GM23338 (cell line): ENCODE data around the gene ZNF823. TPM values are rescaled to one million over a fixed set of nuclear protein-coding genes. Genes with fewer than 3 reads are reported as not detected.

Experiments
- ATAC-seq: fragments of 200-7000 bp; cut with Tn5 transposase; 3 replicates; pipeline ENCODE4 v1.9.1; 2020
- DNase-seq: peaks from one replicate; pipeline ENCODE4 v3.0.0-alpha.2; 2015; ENCODE audit warnings: low spot score
- H2AFZ ChIP-seq: fragments of 200-600 bp; sonication (generic); 2 replicates; pipeline ENCODE4 v1.8.0; 2016; ENCODE audit warnings: antibody characterized with exemption, mild to moderate bottlenecking, moderate library complexity
- H3F3A ChIP-seq: fragments of 200-600 bp; sonication (generic); replicated peaks from 2 replicates; pipeline ENCODE4 v1.8.0; 2017; ENCODE audit warnings: antibody characterized with exemption, mixed run types, low read depth
- H3K27ac ChIP-seq: fragments of 200-600 bp; sonication (generic); 2 replicates; pipeline ENCODE4 v1.6.1; 2016; ENCODE audit warnings: low read depth
- H3K27me3 ChIP-seq: fragments of 200-600 bp; sonication (generic); 2 replicates; pipeline ENCODE4 v1.8.0; 2016; ENCODE audit warnings: mild to moderate bottlenecking, mixed run types, moderate library complexity; ENCODE audit not compliant: insufficient read depth
- H3K36me3 ChIP-seq: fragments of 200-600 bp; sonication (generic); 2 replicates; pipeline ENCODE4 v1.8.0; 2016; ENCODE audit warnings: mild to moderate bottlenecking; ENCODE audit not compliant: insufficient read depth
- H3K4me1 ChIP-seq: fragments of 200-600 bp; sonication (generic); 2 replicates; pipeline ENCODE4 v1.8.0; 2016; ENCODE audit warnings: mild to moderate bottlenecking, moderate library complexity; ENCODE audit not compliant: insufficient read depth
- H3K4me2 ChIP-seq: fragments of 200-600 bp; sonication (generic); 2 replicates; pipeline ENCODE4 v1.7.1; 2017; ENCODE audit warnings: mixed run types
- H3K4me3 ChIP-seq: fragments of 200-600 bp; sonication (generic); 2 replicates; pipeline ENCODE4 v1.6.1; 2016; ENCODE audit warnings: mixed run types
- H3K79me2 ChIP-seq: fragments of 200-600 bp; sonication (generic); replicated peaks from 2 replicates; pipeline ENCODE4 v1.8.0; 2017; ENCODE audit warnings: mild to moderate bottlenecking; ENCODE audit not compliant: insufficient read depth
- H3K9me2 ChIP-seq: fragments of 200-600 bp; sonication (generic); 2 replicates; pipeline ENCODE4 v1.8.0; 2017; ENCODE audit not compliant: insufficient read depth
- H4K20me1 ChIP-seq: fragments of 200-600 bp; sonication (generic); replicated peaks from 2 replicates; pipeline ENCODE4 v1.8.0; 2017; ENCODE audit warnings: mild to moderate bottlenecking; ENCODE audit not compliant: insufficient read depth
- H3K27ac Mint-ChIP-seq: 2 replicates; pipeline ENCODE4 v1.8.0; 2020; ENCODE audit warnings: inconsistent platforms, mild to moderate bottlenecking, moderate library complexity, mixed read lengths
- H3K27me3 Mint-ChIP-seq: 3 replicates; pipeline ENCODE4 v1.8.0; 2022; ENCODE audit warnings: low read depth, mild to moderate bottlenecking, moderate library complexity, mixed read lengths, inconsistent platforms; ENCODE audit not compliant: insufficient read depth, poor library complexity
- H3K36me3 Mint-ChIP-seq: 3 replicates; pipeline ENCODE4 v1.8.0; 2021; ENCODE audit warnings: low read depth, mild to moderate bottlenecking, inconsistent platforms, moderate library complexity, mixed read lengths
- H3K4me1 Mint-ChIP-seq: 3 replicates; pipeline ENCODE4 v1.8.0; 2020; ENCODE audit warnings: mild to moderate bottlenecking, inconsistent platforms, mixed read lengths
- H3K4me3 Mint-ChIP-seq: 3 replicates; pipeline ENCODE4 v1.8.0; 2021; ENCODE audit warnings: moderate library complexity, mild to moderate bottlenecking, inconsistent platforms, mixed read lengths
- H3K9me3 Mint-ChIP-seq: 3 replicates; pipeline ENCODE4 v1.8.0; 2020; ENCODE audit warnings: moderate library complexity, mild to moderate bottlenecking, inconsistent platforms, mixed read lengths
- CREB1 ChIP-seq: fragments of 250-450 bp; sonication (Bioruptor Pico); IDR thresholded peaks from 2 replicates; pipeline ENCODE4 v1.5.0; 2020; ENCODE audit warnings: low read depth, mild to moderate bottlenecking, moderate library complexity
- ETS1 ChIP-seq: IDR thresholded peaks from 2 replicates; pipeline ENCODE4 v1.6.1; 2016; ENCODE audit warnings: antibody characterized with exemption
- EZH2 ChIP-seq: fragments of 200-600 bp; sonication (generic); IDR thresholded peaks from one replicate; pipeline ENCODE4 v1.8.0; 2017; ENCODE audit warnings: antibody characterized with exemption, mild to moderate bottlenecking, low read depth; ENCODE audit not compliant: unreplicated experiment
- EZH2phosphoT487 ChIP-seq: fragments of 200-600 bp; sonication (generic); IDR thresholded peaks from one replicate; pipeline ENCODE4 v1.8.1; 2018; ENCODE audit warnings: antibody characterized with exemption; ENCODE audit not compliant: unreplicated experiment
- JUNB ChIP-seq: IDR thresholded peaks from one replicate; pipeline ENCODE4 v1.6.1; 2016; ENCODE audit warnings: antibody characterized with exemption; ENCODE audit not compliant: unreplicated experiment
- STAT1 ChIP-seq: IDR thresholded peaks from one replicate; pipeline ENCODE4 v1.6.1; 2016; ENCODE audit warnings: antibody characterized with exemption; ENCODE audit not compliant: unreplicated experiment
- ZNF114 ChIP-seq: fragments of 250-450 bp; sonication (Bioruptor Pico); IDR thresholded peaks from 2 replicates; pipeline ENCODE4 v1.5.0; 2020; ENCODE audit warnings: mild to moderate bottlenecking, moderate library complexity
- ZNF331 ChIP-seq: fragments of 250-450 bp; sonication (Bioruptor Pico); IDR thresholded peaks from 2 replicates; pipeline ENCODE4 v1.5.0; 2020; ENCODE audit warnings: low read depth, mild to moderate bottlenecking, moderate library complexity
- polyA plus RNA-seq: library from polyadenylated mRNA; unstranded; fragments of >200 nt; fragmentation: Nextera tagmentation; extraction: Ambion mirVana; gene quantifications from 2 replicates; pipeline ENCODE4 v1.2.1, GENCODE V29; 2016
- total RNA-seq: library from RNA; depleted of rRNA; stranded (reverse); fragments of >200 nt; shearing (Covaris generic); gene quantifications from 2 replicates; pipeline ENCODE4 v1.2.3, GENCODE V29; 2014
- TF ChIP-seq, protein P1 (sequence below): fragments of 250-450 bp; sonication (Bioruptor Pico); IDR thresholded peaks from 2 replicates; pipeline ENCODE4 v1.5.0; 2020; ENCODE audit warnings: mild to moderate bottlenecking, moderate library complexity
- TF ChIP-seq, protein P2 (sequence below): IDR thresholded peaks from one replicate; pipeline ENCODE4 v1.6.1; 2018; ENCODE audit warnings: antibody characterized with exemption; ENCODE audit not compliant: unreplicated experiment

Gene ZNF823
- total and polyA plus RNA-seq, 2 experiments from 2014 or later, result 1.3 to 3.0 TPM

DNA sequence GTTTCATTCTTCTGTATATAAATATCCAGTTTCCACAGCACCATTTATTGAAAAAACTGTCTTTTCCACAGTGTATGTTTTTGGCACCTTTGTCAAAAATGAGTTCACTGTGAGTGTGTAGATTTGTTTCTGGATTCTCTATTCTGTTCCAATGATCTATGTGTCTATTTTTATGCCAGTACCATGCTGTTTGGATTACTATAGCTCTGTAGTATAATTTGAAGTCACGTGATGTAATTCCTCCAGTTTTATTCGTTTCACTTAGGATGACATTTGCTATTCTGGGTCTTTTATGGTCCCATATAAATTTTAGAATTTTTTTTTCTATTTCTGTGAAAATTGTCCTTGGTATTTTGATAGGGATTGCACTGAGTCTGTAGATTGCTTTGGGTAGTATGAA is 11.0 kb upstream of the ZNF823 start:
- no peak overlapping the region for H3K4me3 Mint-ChIP-seq
- no peak overlapping the region for H3K4me2 ChIP-seq
- no peak overlapping the region for H3K4me3 ChIP-seq
- no peaks in the 10 kb centered on the region; the same call in 1 of the 2 replicates for H3K36me3 ChIP-seq
- no peak for DNase-seq
- no peaks in the 10 kb centered on the region for H3F3A ChIP-seq
- peaks cover 87% of the 10 kb centered on the region for H3K9me3 Mint-ChIP-seq
- TF ChIP-seq ZNF114 (CRISPR knock-in tag) (no peak), STAT1 (no peak), EZH2 (no peak), ETS1 (no peak), ZNF331 (CRISPR knock-in tag) (no peak), CREB1 (CRISPR knock-in tag) (no peak), EZH2phosphoT487 (no peak), JUNB (no peak)
- TF ChIP-seq, protein P1, sequence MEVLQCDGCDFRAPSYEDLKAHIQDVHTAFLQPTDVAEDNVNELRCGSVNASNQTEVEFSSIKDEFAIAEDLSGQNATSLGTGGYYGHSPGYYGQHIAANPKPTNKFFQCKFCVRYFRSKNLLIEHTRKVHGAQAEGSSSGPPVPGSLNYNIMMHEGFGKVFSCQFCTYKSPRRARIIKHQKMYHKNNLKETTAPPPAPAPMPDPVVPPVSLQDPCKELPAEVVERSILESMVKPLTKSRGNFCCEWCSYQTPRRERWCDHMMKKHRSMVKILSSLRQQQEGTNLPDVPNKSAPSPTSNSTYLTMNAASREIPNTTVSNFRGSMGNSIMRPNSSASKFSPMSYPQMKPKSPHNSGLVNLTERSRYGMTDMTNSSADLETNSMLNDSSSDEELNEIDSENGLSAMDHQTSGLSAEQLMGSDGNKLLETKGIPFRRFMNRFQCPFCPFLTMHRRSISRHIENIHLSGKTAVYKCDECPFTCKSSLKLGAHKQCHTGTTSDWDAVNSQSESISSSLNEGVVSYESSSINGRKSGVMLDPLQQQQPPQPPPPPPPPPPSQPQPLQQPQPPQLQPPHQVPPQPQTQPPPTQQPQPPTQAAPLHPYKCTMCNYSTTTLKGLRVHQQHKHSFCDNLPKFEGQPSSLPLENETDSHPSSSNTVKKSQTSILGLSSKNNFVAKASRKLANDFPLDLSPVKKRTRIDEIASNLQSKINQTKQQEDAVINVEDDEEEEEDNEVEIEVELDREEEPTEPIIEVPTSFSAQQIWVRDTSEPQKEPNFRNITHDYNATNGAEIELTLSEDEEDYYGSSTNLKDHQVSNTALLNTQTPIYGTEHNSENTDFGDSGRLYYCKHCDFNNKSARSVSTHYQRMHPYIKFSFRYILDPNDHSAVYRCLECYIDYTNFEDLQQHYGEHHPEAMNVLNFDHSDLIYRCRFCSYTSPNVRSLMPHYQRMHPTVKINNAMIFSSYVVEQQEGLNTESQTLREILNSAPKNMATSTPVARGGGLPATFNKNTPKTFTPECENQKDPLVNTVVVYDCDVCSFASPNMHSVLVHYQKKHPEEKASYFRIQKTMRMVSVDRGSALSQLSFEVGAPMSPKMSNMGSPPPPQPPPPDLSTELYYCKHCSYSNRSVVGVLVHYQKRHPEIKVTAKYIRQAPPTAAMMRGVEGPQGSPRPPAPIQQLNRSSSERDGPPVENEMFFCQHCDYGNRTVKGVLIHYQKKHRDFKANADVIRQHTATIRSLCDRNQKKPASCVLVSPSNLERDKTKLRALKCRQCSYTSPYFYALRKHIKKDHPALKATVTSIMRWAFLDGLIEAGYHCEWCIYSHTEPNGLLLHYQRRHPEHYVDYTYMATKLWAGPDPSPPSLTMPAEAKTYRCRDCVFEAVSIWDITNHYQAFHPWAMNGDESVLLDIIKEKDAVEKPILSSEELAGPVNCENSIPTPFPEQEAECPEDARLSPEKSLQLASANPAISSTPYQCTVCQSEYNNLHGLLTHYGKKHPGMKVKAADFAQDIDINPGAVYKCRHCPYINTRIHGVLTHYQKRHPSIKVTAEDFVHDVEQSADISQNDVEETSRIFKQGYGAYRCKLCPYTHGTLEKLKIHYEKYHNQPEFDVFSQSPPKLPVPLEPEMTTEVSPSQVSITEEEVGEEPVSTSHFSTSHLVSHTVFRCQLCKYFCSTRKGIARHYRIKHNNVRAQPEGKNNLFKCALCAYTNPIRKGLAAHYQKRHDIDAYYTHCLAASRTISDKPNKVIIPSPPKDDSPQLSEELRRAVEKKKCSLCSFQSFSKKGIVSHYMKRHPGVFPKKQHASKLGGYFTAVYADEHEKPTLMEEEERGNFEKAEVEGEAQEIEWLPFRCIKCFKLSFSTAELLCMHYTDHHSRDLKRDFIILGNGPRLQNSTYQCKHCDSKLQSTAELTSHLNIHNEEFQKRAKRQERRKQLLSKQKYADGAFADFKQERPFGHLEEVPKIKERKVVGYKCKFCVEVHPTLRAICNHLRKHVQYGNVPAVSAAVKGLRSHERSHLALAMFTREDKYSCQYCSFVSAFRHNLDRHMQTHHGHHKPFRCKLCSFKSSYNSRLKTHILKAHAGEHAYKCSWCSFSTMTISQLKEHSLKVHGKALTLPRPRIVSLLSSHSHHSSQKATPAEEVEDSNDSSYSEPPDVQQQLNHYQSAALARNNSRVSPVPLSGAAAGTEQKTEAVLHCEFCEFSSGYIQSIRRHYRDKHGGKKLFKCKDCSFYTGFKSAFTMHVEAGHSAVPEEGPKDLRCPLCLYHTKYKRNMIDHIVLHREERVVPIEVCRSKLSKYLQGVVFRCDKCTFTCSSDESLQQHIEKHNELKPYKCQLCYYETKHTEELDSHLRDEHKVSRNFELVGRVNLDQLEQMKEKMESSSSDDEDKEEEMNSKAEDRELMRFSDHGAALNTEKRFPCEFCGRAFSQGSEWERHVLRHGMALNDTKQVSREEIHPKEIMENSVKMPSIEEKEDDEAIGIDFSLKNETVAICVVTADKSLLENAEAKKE (CRISPR knock-in tag), result no peak
- TF ChIP-seq, protein P2, sequence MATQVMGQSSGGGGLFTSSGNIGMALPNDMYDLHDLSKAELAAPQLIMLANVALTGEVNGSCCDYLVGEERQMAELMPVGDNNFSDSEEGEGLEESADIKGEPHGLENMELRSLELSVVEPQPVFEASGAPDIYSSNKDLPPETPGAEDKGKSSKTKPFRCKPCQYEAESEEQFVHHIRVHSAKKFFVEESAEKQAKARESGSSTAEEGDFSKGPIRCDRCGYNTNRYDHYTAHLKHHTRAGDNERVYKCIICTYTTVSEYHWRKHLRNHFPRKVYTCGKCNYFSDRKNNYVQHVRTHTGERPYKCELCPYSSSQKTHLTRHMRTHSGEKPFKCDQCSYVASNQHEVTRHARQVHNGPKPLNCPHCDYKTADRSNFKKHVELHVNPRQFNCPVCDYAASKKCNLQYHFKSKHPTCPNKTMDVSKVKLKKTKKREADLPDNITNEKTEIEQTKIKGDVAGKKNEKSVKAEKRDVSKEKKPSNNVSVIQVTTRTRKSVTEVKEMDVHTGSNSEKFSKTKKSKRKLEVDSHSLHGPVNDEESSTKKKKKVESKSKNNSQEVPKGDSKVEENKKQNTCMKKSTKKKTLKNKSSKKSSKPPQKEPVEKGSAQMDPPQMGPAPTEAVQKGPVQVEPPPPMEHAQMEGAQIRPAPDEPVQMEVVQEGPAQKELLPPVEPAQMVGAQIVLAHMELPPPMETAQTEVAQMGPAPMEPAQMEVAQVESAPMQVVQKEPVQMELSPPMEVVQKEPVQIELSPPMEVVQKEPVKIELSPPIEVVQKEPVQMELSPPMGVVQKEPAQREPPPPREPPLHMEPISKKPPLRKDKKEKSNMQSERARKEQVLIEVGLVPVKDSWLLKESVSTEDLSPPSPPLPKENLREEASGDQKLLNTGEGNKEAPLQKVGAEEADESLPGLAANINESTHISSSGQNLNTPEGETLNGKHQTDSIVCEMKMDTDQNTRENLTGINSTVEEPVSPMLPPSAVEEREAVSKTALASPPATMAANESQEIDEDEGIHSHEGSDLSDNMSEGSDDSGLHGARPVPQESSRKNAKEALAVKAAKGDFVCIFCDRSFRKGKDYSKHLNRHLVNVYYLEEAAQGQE, result no peak
- no peaks in the 10 kb centered on the region for H3K4me1 Mint-ChIP-seq
- no peaks in the 10 kb centered on the region for H3K9me2 ChIP-seq
- H2AFZ ChIP-seq, result no peak overlapping the region
- H3K79me2 ChIP-seq, result no peaks in the 10 kb centered on the region
- no peaks in the 10 kb centered on the region for H3K27me3 ChIP-seq
- ATAC-seq, result no peak
- H3K27ac Mint-ChIP-seq, result no peak overlapping the region
- no peaks in the 10 kb centered on the region for H3K4me1 ChIP-seq
- peaks cover 22% of the 10 kb centered on the region; the same call in 2 of the 3 replicates for H3K36me3 Mint-ChIP-seq
- no peak overlapping the region for H3K27ac ChIP-seq
- H3K27me3 Mint-ChIP-seq, result peaks cover 1% of the 10 kb centered on the region
- H4K20me1 ChIP-seq, result no peaks in the 10 kb centered on the region
